Mononuclear cell (primary cell): ENCODE measurements around the gene PTDSS2. TPM values are rescaled to one million over a fixed set of nuclear protein-coding genes. Genes with fewer than 3 reads are reported as not detected.

ENCODE experiments used
- H3K27me3 ChIP-seq: 2 replicates; pipeline ENCODE4 v1.6.0; 2011; ENCODE audit warnings: low read length, control low read depth; ENCODE audit not compliant: insufficient read depth
- H3K4me1 ChIP-seq: 2 replicates; pipeline ENCODE4 v1.5.1; 2011; ENCODE audit warnings: mild to moderate bottlenecking, low read length, control low read depth; ENCODE audit not compliant: insufficient read depth
- H3K4me3 ChIP-seq: 2 replicates; pipeline ENCODE4 v1.5.1; 2011; ENCODE audit warnings: mild to moderate bottlenecking, low read length, moderate library complexity
- H3K9me3 ChIP-seq: 2 replicates; pipeline ENCODE4 v1.5.1; 2011; ENCODE audit warnings: low read depth, mild to moderate bottlenecking, control low read depth, low read length
- total RNA-seq: library from RNA; depleted of rRNA; stranded (reverse); fragments of >200 nt; gene quantifications from one replicate; pipeline ENCODE4 v1.2.3, GENCODE V29; 2012

PTDSS2 gene
- total RNA-seq, 1 donor, result 8.8 TPM

- H3K27me3 ChIP-seq, result no peaks in the 10 kb centered on the region
- peak overlapping the region; percentile 52 for H3K4me3 ChIP-seq
- peaks cover 42% of the 10 kb centered on the region for H3K4me1 ChIP-seq
- no peaks in the 10 kb centered on the region for H3K9me3 ChIP-seq
Observed at GRCh38 chr11:535210-535518, 85.1 kb downstream of the PTDSS2 start.

GRCh38 chr11:535519-536454 lies 85.7 kb downstream of the PTDSS2 start, which contains the start of gene HRAS:
HRAS (minus strand) TSS chr11:535576.
- H3K4me1 ChIP-seq, result peaks cover 42% of the 10 kb centered on the region
- no peaks in the 10 kb centered on the region for H3K9me3 ChIP-seq
- H3K4me3 ChIP-seq, result peak within 1 kb of the TSS; percentile 57
- no peaks in the 10 kb centered on the region for H3K27me3 ChIP-seq

GRCh38 chr11:536841-537621 lies 87.0 kb downstream of the PTDSS2 start, which contains the start of gene LRRC56:
LRRC56 (plus strand) TSS chr11:537527; CDS start chr11:540685, 3,158 bp downstream.
- Histone ChIP-seq H3K9me3 (no peaks in the 10 kb centered on the region), H3K27me3 (no peaks in the 10 kb centered on the region), H3K4me1 (peaks cover 42% of the 10 kb centered on the region), H3K4me3 (peak within 1 kb of the TSS; percentile 57)

GRCh38 chr11:537622-538430 lies 87.7 kb downstream of the PTDSS2 start:
- H3K9me3 ChIP-seq, result no peaks in the 10 kb centered on the region
- peak overlapping the region; percentile 57 for H3K4me3 ChIP-seq
- peaks cover 42% of the 10 kb centered on the region for H3K4me1 ChIP-seq
- H3K27me3 ChIP-seq, result no peaks in the 10 kb centered on the region

- H3K9me3 ChIP-seq, result no peaks in the 10 kb centered on the region
- H3K4me1 ChIP-seq, result peaks cover 41% of the 10 kb centered on the region
- H3K4me3 ChIP-seq, result no peak overlapping the region
- no peaks in the 10 kb centered on the region for H3K27me3 ChIP-seq
Observed at GRCh38 chr11:538431-539051, 88.5 kb downstream of the PTDSS2 start.

- Histone ChIP-seq H3K9me3 (no peaks in the 10 kb centered on the region), H3K4me3 (no peak overlapping the region), H3K27me3 (no peaks in the 10 kb centered on the region), H3K4me1 (peaks cover 28% of the 10 kb centered on the region)
Observed at GRCh38 chr11:539971-540481, 89.9 kb downstream of the PTDSS2 start.

Other genes with a start within 250 kb of the PTDSS2 start
- 20.6 TPM for gene BET1L, start 242.9 kb upstream of the PTDSS2 start, total RNA-seq
- 53.4 TPM for gene RIC8A, start 242.6 kb upstream of the PTDSS2 start, total RNA-seq
- gene SIRT3, start 213.9 kb upstream of the PTDSS2 start, total RNA-seq, result 6.2 TPM
- gene PSMD13, start 213.3 kb upstream of the PTDSS2 start, total RNA-seq, result 62.5 TPM
- 9.7 TPM for gene NLRP6, start 171.9 kb upstream of the PTDSS2 start, total RNA-seq
- gene PGGHG, start 161.2 kb upstream of the PTDSS2 start, total RNA-seq, result 85.2 TPM
- gene IFITM5, start 150.8 kb upstream of the PTDSS2 start, total RNA-seq, result not detected
- gene IFITM2, start 142.5 kb upstream of the PTDSS2 start, total RNA-seq, result 52.9 TPM
- 276 TPM for gene IFITM1, start 136.2 kb upstream of the PTDSS2 start, total RNA-seq
- 14.1 TPM for gene IFITM3, start 129.4 kb upstream of the PTDSS2 start, total RNA-seq
- 0.21 TPM for gene B4GALNT4, start 80.8 kb upstream of the PTDSS2 start, total RNA-seq
- gene PKP3, start 56.1 kb upstream of the PTDSS2 start, total RNA-seq, result not detected
- gene SIGIRR, start 35.3 kb upstream of the PTDSS2 start, total RNA-seq, result 50.9 TPM
- gene ANO9, start 8.3 kb upstream of the PTDSS2 start, total RNA-seq, result 19.9 TPM
- gene RNH1, start 57.0 kb downstream of the PTDSS2 start, total RNA-seq, result 92.2 TPM
- 7.1 TPM for gene HRAS, start 85.3 kb downstream of the PTDSS2 start, total RNA-seq
- gene LRRC56, start 87.2 kb downstream of the PTDSS2 start, total RNA-seq, result 0.94 TPM
- 2.1 TPM for gene LMNTD2, start 110.5 kb downstream of the PTDSS2 start, total RNA-seq
- 16.6 TPM for gene RASSF7, start 110.7 kb downstream of the PTDSS2 start, total RNA-seq
- 25.1 TPM for gene PHRF1, start 126.2 kb downstream of the PTDSS2 start, total RNA-seq
- gene IRF7, start 165.7 kb downstream of the PTDSS2 start, total RNA-seq, result 50.9 TPM
- gene CDHR5, start 174.7 kb downstream of the PTDSS2 start, total RNA-seq, result 0.10 TPM
- not detected for gene SCT, start 176.9 kb downstream of the PTDSS2 start, total RNA-seq
- 0.10 TPM for gene DRD4, start 187.0 kb downstream of the PTDSS2 start, total RNA-seq
- gene DEAF1, start 244.9 kb downstream of the PTDSS2 start, total RNA-seq, result 30.7 TPM
- gene TMEM80, start 245.5 kb downstream of the PTDSS2 start, total RNA-seq, result 8.3 TPM